Caco-2 (cell line): ENCODE data around the gene FARS2. TPM values are rescaled to one million over a fixed set of nuclear protein-coding genes. Genes with fewer than 3 reads are reported as not detected.

Source experiments
- BruUV-seq: library from RNA; stranded (reverse); fragments of 400-500 nt; replicated peaks from 2 replicates; lab custom pipeline; 2021; lab: Mats Ljungman, UMichigan
- CTCF ChIA-PET: fragments of 300-600 bp; sonication (Branson Sonifier 250); formaldehyde crosslinking; loops from one replicate; lab custom pipeline; 2022; ENCODE audit warnings: antibody characterized with exemption; lab: Charles Lee
- POLR2A ChIA-PET: fragments of 300-600 bp; sonication (Branson Sonifier 250); formaldehyde crosslinking; loops from one replicate; lab custom pipeline; 2022; ENCODE audit warnings: antibody characterized with exemption; lab: Charles Lee
- DNase-seq, 2 experiments: peaks; one replicate each; pipeline versions ENCODE4 v3.0.0 to v3.0.0-alpha.2; 2020 to 2022
- H3K27me3 ChIP-seq: replicated peaks from 2 replicates; pipeline ENCODE4 v1.6.0; 2011; ENCODE audit warnings: low read length; ENCODE audit not compliant: control insufficient read depth, insufficient read depth
- H3K36me3 ChIP-seq: 2 replicates; pipeline ENCODE4 v1.5.1; 2011; ENCODE audit warnings: low read length; ENCODE audit not compliant: control insufficient read depth, insufficient read depth
- H3K4me1 ChIP-seq: fragments of 250-450 bp; sonication (Bioruptor Pico); 2 replicates; pipeline ENCODE4 v1.5.1; 2020; ENCODE audit warnings: mild to moderate bottlenecking
- H3K4me3 ChIP-seq: 2 replicates; pipeline ENCODE4 v1.5.1; 2011; ENCODE audit warnings: low read depth, mild to moderate bottlenecking, control low read depth, low read length
- H3K9me3 ChIP-seq: fragments of 250-450 bp; sonication (Bioruptor Pico); 2 replicates; pipeline ENCODE4 v1.5.1; 2020; ENCODE audit warnings: mild to moderate bottlenecking, moderate library complexity
- H3K27ac Mint-ChIP-seq: one replicate; pipeline ENCODE4 v1.8.0; 2022; ENCODE audit warnings: mixed read lengths; ENCODE audit not compliant: unreplicated experiment
- H3K27me3 Mint-ChIP-seq: one replicate; pipeline ENCODE4 v1.8.0; 2022; ENCODE audit warnings: mixed read lengths; ENCODE audit not compliant: insufficient read depth, unreplicated experiment
- H3K36me3 Mint-ChIP-seq: one replicate; pipeline ENCODE4 v1.8.0; 2022; ENCODE audit warnings: mild to moderate bottlenecking, mixed read lengths; ENCODE audit not compliant: insufficient read depth, unreplicated experiment
- H3K4me1 Mint-ChIP-seq: one replicate; pipeline ENCODE4 v1.8.0; 2022; ENCODE audit warnings: low read depth, mixed read lengths; ENCODE audit not compliant: unreplicated experiment
- H3K4me3 Mint-ChIP-seq: one replicate; pipeline ENCODE4 v1.8.0; 2022; ENCODE audit warnings: mild to moderate bottlenecking, moderate library complexity, mixed read lengths; ENCODE audit not compliant: unreplicated experiment
- H3K9me3 Mint-ChIP-seq: one replicate; pipeline ENCODE4 v1.8.0; 2022; ENCODE audit warnings: mixed read lengths; ENCODE audit not compliant: unreplicated experiment
- CTCF ChIP-seq, 2 experiments: fragments of 200-600 bp in 1 of 2; IDR thresholded peaks; 1 replicate in 1 of 2; 2 replicates in 1 of 2; pipeline versions ENCODE4 v1.5.1 to v1.8.0; 2011 to 2022; ENCODE audit warnings: antibody characterized with exemption in 1 of 2, control low read depth in 1 of 2, inconsistent platforms in 1 of 2, low read depth in 1 of 2, low read length in 1 of 2, mild to moderate bottlenecking in 1 of 2, moderate library complexity in 1 of 2; ENCODE audit not compliant: insufficient read depth in 1 of 2, severe bottlenecking in 1 of 2, unreplicated experiment in 1 of 2
- intact Hi-C: fragments of 100-400 bp; cut with micrococcal nuclease; formaldehyde crosslinking; loops from one replicate; pipeline ENCODE4 v1.10.0; 2022; ENCODE audit not compliant: unreplicated experiment
- total RNA-seq: library from RNA; stranded (reverse); gene quantifications from 2 replicates; pipeline ENCODE4 v1.2.3, GENCODE V29; 2022

The FARS2 gene
- total RNA-seq, 1 experiment from 2014 or later: 15.4 TPM

- Mint-ChIP-seq H3K27ac (no peak overlapping the region), H3K27me3 (no peaks in the 10 kb centered on the region), H3K9me3 (no peaks in the 10 kb centered on the region), H3K4me3 (no peak overlapping the region), H3K4me1 (no peaks in the 10 kb centered on the region), H3K36me3 (no peaks in the 10 kb centered on the region)
- Histone ChIP-seq H3K4me1 (no peaks in the 10 kb centered on the region), H3K27me3 (no peaks in the 10 kb centered on the region), H3K36me3 (no peaks in the 10 kb centered on the region), H3K4me3 (no peak overlapping the region), H3K9me3 (no peaks in the 10 kb centered on the region)
- no peak for TF ChIP-seq CTCF (IDR thresholded peaks at IDR 0.05; ENCODE audit: insufficient read depth in 1 of 2, low read depth in 1 of 2, low read length in 1 of 2, severe bottlenecking in 1 of 2, unreplicated experiment in 1 of 2)
- CTCF ChIA-PET: no interaction called here
- no peak for DNase-seq
- intact Hi-C loops: no loop called here
- POLR2A ChIA-PET: no interaction called here
- BruUV-seq: no TSS peak
Measured at GRCh38 chr6:5416250-5416649, 154.9 kb downstream of the FARS2 start.

- POLR2A ChIA-PET: no interaction called here
- intact Hi-C loops: no loop called here
- Histone ChIP-seq H3K9me3 (no peaks in the 10 kb centered on the region), H3K36me3 (no peaks in the 10 kb centered on the region), H3K27me3 (no peaks in the 10 kb centered on the region), H3K4me3 (no peak overlapping the region), H3K4me1 (no peaks in the 10 kb centered on the region)
- H3K27me3 Mint-ChIP-seq: no peaks in the 10 kb centered on the region
- BruUV-seq: no TSS peak
- peak; percentile 40 to 43 for TF ChIP-seq CTCF (IDR thresholded peaks at IDR 0.05; ENCODE audit: insufficient read depth in 1 of 2, low read depth in 1 of 2, low read length in 1 of 2, severe bottlenecking in 1 of 2, unreplicated experiment in 1 of 2)
- no peak overlapping the region for H3K27ac Mint-ChIP-seq
- no peaks in the 10 kb centered on the region for H3K9me3 Mint-ChIP-seq
- CTCF ChIA-PET: no interaction called here
- no peak overlapping the region for H3K4me3 Mint-ChIP-seq
- DNase-seq: peak in 1 of 2 experiments; percentile 23
- no peaks in the 10 kb centered on the region for H3K4me1 Mint-ChIP-seq
- no peaks in the 10 kb centered on the region for H3K36me3 Mint-ChIP-seq
Measured at GRCh38 chr6:5422321-5422915, 161.1 kb downstream of the FARS2 start.

DNA sequence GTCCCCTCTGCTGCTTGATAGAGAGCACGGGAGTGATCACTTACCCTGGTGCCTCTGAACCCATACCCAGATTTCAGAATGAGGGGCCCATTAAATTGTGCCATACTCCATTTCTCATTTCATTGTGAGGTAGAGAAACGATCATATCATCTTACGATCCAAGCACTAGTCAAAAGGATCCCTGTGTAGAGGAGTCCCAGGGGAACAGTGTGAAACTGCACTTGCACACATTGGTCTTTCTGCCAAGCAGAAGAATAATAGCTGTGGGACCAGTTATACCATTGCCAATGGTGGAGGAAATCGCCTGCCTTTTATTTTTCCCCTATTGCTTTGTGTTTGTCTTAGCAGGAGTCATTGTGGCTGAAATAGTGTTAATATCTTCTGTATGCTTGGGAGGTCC, 161.9 kb downstream of the FARS2 start:
- Mint-ChIP-seq H3K27ac (no peak overlapping the region), H3K9me3 (no peaks in the 10 kb centered on the region), H3K36me3 (no peaks in the 10 kb centered on the region), H3K4me3 (no peak overlapping the region), H3K27me3 (no peaks in the 10 kb centered on the region), H3K4me1 (no peaks in the 10 kb centered on the region)
- CTCF ChIA-PET: no interaction called here
- no peak overlapping the region for H3K4me3 ChIP-seq
- intact Hi-C loops: no loop called here
- no peaks in the 10 kb centered on the region for H3K36me3 ChIP-seq
- H3K4me1 ChIP-seq: no peaks in the 10 kb centered on the region
- DNase-seq: no peak
- no TSS peak for BruUV-seq
- no peaks in the 10 kb centered on the region for H3K9me3 ChIP-seq
- no peak for TF ChIP-seq CTCF (IDR thresholded peaks at IDR 0.05; ENCODE audit: insufficient read depth in 1 of 2, low read depth in 1 of 2, low read length in 1 of 2, severe bottlenecking in 1 of 2, unreplicated experiment in 1 of 2)
- POLR2A ChIA-PET: no interaction called here
- no peaks in the 10 kb centered on the region for H3K27me3 ChIP-seq
